IMR-90 (cell line): ENCODE results near the gene SLC25A22.

Experiments used
- CEBPB ChIP-seq: IDR thresholded peaks from 2 replicates; pipeline ENCODE4 v1.6.1; 2012; ENCODE audit warnings: low read depth, low read length, improper control_type of control experiment
- CHD1 ChIP-seq: IDR thresholded peaks from 2 replicates; pipeline ENCODE4 v1.6.1; 2012; ENCODE audit warnings: low read depth, low read length, improper control_type of control experiment
- CTCF ChIP-seq: conservative IDR thresholded peaks from 2 replicates; pipeline ENCODE4 v1.5.1; 2012; ENCODE audit warnings: mild to moderate bottlenecking, low read depth, low read length, improper control_type of control experiment
- FOS ChIP-seq: fragments of 150-350 bp; IDR thresholded peaks from 2 replicates; pipeline ENCODE4 v1.6.1; 2016; ENCODE audit warnings: low read depth, low read length
- MAFK ChIP-seq: IDR thresholded peaks from 2 replicates; pipeline ENCODE4 v1.6.1; 2012; ENCODE audit warnings: low read depth, low read length, improper control_type of control experiment
- MXI1 ChIP-seq: IDR thresholded peaks from 2 replicates; pipeline ENCODE4 v1.6.1; 2012; ENCODE audit warnings: low read depth, mild to moderate bottlenecking, low read length, moderate library complexity, borderline replicate concordance
- NFE2L2 ChIP-seq: fragments of 150-350 bp; IDR thresholded peaks from 2 replicates; pipeline ENCODE4 v1.6.1; 2016; ENCODE audit warnings: low read depth, mild to moderate bottlenecking, low read length
- POLR2A ChIP-seq: IDR thresholded peaks from 2 replicates; pipeline ENCODE4 v1.6.1; 2012; ENCODE audit warnings: mild to moderate bottlenecking, low read depth, low read length
- RAD21 ChIP-seq: IDR thresholded peaks from 2 replicates; pipeline ENCODE4 v1.6.1; 2012; ENCODE audit warnings: low read length, improper control_type of control experiment
- RCOR1 ChIP-seq: IDR thresholded peaks from 2 replicates; pipeline ENCODE4 v1.6.1; 2012; ENCODE audit warnings: mild to moderate bottlenecking, low read length, improper control_type of control experiment; ENCODE audit not compliant: insufficient replicate concordance
- RFX5 ChIP-seq: IDR thresholded peaks from 2 replicates; pipeline ENCODE4 v1.8.0; 2012; ENCODE audit warnings: low read depth, mild to moderate bottlenecking, low read length, moderate library complexity
- SMC3 ChIP-seq: fragments of 150-350 bp; IDR thresholded peaks from 2 replicates; pipeline ENCODE4 v1.6.1; 2016; ENCODE audit warnings: low read depth, mild to moderate bottlenecking, antibody characterized with exemption, low read length, moderate library complexity
- USF2 ChIP-seq: fragments of 150-350 bp; IDR thresholded peaks from 2 replicates; pipeline ENCODE4 v1.6.1; 2017; ENCODE audit warnings: mild to moderate bottlenecking, antibody characterized with exemption, low read length, low read depth

GRCh38 chr11:843818-844692 lies 46.0 kb upstream of the SLC25A22 start:
- peak; percentile 71 for TF ChIP-seq POLR2A
- no peak for TF ChIP-seq CTCF
- TF ChIP-seq CHD1 = no peak
- peak; percentile 63; the same call in 1 of the 2 replicates for TF ChIP-seq USF2
- no peak for TF ChIP-seq RFX5
- peak; percentile 88 for TF ChIP-seq MXI1
- no peak for TF ChIP-seq NFE2L2
- TF ChIP-seq RCOR1 = no peak
- no peak for TF ChIP-seq RAD21
- TF ChIP-seq FOS = peak; percentile 40; the same call in 1 of the 2 replicates
- TF ChIP-seq CEBPB = no peak
- TF ChIP-seq SMC3 = no peak
- no peak for TF ChIP-seq MAFK
